Esophagus muscularis mucosa (tissue), 4 donors: ENCODE results near the gene CYTH3. TPM values are rescaled to one million over a fixed set of nuclear protein-coding genes. Genes with fewer than 3 reads are reported as not detected.
"Not testable (repeated sequence)": the region's sequence is repeated elsewhere in the genome, so short reads cannot be mapped to it uniquely, and the experiment has no call there.

Experiments
- DNase-seq: peaks from one replicate; pipeline ENCODE4 v3.0.0-alpha.2; 2017; ENCODE audit errors: extremely low spot score
- H3K27ac ChIP-seq, 4 donors: fragments of 200-600 bp; sonication (generic); replicated peaks in 1 of 4; 1 replicate in 3 of 4; 2 replicates in 1 of 4; pipeline ENCODE4 v1.5.1; 2016 to 2019; ENCODE audit warnings: mild to moderate bottlenecking in 1 of 4
- H3K27me3 ChIP-seq, 4 donors: fragments of 200-600 bp; sonication (generic); one replicate each; pipeline versions ENCODE4 v1.5.1 to v1.6.0; 2016 to 2019
- H3K36me3 ChIP-seq, 4 donors: fragments of 200-600 bp; sonication (generic); one replicate each; pipeline ENCODE4 v1.5.1; 2016 to 2019
- H3K4me1 ChIP-seq, 4 donors: fragments of 200-600 bp; sonication (generic); one replicate each; pipeline ENCODE4 v1.5.1; 2016 to 2019
- H3K4me3 ChIP-seq, 4 donors: fragments of 200-600 bp; sonication (generic); 1 replicate in 2 of 4; 2 replicates in 2 of 4; pipeline ENCODE4 v1.5.1; 2016 to 2019; ENCODE audit warnings: mild to moderate bottlenecking in 4 of 4, moderate library complexity in 1 of 4
- H3K9me3 ChIP-seq, 4 donors: fragments of 200-600 bp; sonication (generic); 1 replicate in 3 of 4; 2 replicates in 1 of 4; pipeline ENCODE4 v1.5.1; 2016 to 2019
- EP300 ChIP-seq: sonication (generic); formaldehyde crosslinking; IDR thresholded peaks from one replicate; pipeline ENCODE4 v1.6.1; 2017; ENCODE audit warnings: antibody characterized with exemption
- POLR2A ChIP-seq: fragments of 450-650 bp; IDR thresholded peaks from one replicate; pipeline ENCODE4 v1.6.1; 2017; ENCODE audit warnings: antibody characterized with exemption, moderate library complexity, mild to moderate bottlenecking, low read depth
- POLR2AphosphoS5 ChIP-seq, 2 donors: sonication (generic); formaldehyde crosslinking; IDR thresholded peaks; one replicate each; pipeline ENCODE4 v1.6.1; 2017; ENCODE audit warnings: antibody characterized with exemption in 2 of 2
- WGBS: methylation state at CpG from one replicate; pipeline ENCODE4 v1.1.5; 2018; 5-methylcytosine and 5-hydroxymethylcytosine counted together
- intact Hi-C: fragments of 100-400 bp; cut with DNase I; formaldehyde crosslinking; loops from one replicate; pipeline ENCODE4 v1.15.1; 2023
- total RNA-seq, 4 donors: library from RNA; depleted of rRNA; stranded (reverse); fragments of >200 nt; gene quantifications; one replicate each; pipeline versions ENCODE4 v1.1.0 to v1.2.1, GENCODE V29; 2016
- TF ChIP-seq, protein P1 (sequence below), 3 experiments: fragments of 200-600 bp in 2 of 3; fragments of 450-650 bp in 1 of 3; sonication (generic) in 2 of 3; IDR thresholded peaks; one replicate each; pipeline ENCODE4 v1.5.1; 2017 to 2019; ENCODE audit warnings: antibody characterized with exemption in 3 of 3, mild to moderate bottlenecking in 2 of 3, moderate library complexity in 1 of 3

CYTH3 gene
- total RNA-seq, 4 donors from 2014 or later, result 32.0 to 64.6 (median 50.2) TPM

DNA sequence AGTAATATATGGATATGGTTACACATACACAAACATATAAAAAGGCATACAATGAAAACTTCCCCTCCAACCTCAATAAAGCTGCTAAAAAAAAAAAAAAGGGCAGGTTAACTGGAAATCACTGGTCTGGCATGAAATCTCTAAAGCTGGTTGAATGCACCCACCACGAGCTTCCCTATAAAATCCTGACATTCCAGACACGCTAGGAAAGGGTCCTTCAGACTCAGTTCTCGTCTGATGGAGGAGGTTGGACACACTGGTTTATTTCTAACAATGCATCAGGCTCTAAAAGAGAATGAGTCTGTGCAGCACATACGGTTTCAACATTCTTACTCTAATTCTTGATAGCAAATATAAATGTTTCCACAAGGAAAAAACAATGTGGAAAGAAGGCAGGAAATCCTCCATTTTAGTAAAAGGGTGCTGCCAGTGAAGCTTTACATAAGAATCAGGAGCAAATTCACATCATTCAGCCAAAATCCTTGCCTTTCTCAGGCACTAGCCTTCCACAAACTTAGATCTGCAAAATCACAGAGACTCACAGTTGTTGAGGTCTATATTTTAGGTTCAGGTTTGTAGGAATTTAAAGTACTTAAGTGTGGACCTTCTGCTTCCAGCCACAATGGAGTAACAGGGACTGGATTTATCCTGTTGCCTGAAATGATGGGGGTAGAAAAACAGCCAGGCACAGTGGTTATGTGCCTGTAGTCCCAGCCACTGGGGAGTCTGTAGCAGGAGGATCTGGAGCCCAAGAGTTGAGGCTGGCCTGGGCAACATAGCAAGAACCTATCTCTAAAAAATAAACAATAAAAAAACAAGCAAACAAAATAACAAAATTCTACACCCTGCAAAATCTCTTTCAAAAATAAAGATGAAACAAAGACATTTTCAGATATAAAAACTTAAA lies 73.5 kb downstream of the CYTH3 start:
- no peak for TF ChIP-seq EP300
- TF ChIP-seq, protein P1, sequence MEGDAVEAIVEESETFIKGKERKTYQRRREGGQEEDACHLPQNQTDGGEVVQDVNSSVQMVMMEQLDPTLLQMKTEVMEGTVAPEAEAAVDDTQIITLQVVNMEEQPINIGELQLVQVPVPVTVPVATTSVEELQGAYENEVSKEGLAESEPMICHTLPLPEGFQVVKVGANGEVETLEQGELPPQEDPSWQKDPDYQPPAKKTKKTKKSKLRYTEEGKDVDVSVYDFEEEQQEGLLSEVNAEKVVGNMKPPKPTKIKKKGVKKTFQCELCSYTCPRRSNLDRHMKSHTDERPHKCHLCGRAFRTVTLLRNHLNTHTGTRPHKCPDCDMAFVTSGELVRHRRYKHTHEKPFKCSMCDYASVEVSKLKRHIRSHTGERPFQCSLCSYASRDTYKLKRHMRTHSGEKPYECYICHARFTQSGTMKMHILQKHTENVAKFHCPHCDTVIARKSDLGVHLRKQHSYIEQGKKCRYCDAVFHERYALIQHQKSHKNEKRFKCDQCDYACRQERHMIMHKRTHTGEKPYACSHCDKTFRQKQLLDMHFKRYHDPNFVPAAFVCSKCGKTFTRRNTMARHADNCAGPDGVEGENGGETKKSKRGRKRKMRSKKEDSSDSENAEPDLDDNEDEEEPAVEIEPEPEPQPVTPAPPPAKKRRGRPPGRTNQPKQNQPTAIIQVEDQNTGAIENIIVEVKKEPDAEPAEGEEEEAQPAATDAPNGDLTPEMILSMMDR (IDR thresholded peaks at IDR 0.05), result no peak
- TF ChIP-seq POLR2AphosphoS5 (IDR thresholded peaks at IDR 0.05), result no peak
- TF ChIP-seq POLR2A, result no peak
- H3K36me3 ChIP-seq, result no peaks in the 10 kb centered on the region
- peaks cover 0 to 26% (median 11%) of the 10 kb centered on the region in 4 donors for H3K4me1 ChIP-seq
- DNase-seq, result no peak
- 78% methylated on average over 4 of the region's 4 CpGs for WGBS
- no peak overlapping the region for H3K4me3 ChIP-seq
- no peaks in the 10 kb centered on the region for H3K9me3 ChIP-seq
- H3K27ac ChIP-seq, result no peak overlapping the region
- no peaks in the 10 kb centered on the region for H3K27me3 ChIP-seq
- intact Hi-C loops, result no loop called here

DNA sequence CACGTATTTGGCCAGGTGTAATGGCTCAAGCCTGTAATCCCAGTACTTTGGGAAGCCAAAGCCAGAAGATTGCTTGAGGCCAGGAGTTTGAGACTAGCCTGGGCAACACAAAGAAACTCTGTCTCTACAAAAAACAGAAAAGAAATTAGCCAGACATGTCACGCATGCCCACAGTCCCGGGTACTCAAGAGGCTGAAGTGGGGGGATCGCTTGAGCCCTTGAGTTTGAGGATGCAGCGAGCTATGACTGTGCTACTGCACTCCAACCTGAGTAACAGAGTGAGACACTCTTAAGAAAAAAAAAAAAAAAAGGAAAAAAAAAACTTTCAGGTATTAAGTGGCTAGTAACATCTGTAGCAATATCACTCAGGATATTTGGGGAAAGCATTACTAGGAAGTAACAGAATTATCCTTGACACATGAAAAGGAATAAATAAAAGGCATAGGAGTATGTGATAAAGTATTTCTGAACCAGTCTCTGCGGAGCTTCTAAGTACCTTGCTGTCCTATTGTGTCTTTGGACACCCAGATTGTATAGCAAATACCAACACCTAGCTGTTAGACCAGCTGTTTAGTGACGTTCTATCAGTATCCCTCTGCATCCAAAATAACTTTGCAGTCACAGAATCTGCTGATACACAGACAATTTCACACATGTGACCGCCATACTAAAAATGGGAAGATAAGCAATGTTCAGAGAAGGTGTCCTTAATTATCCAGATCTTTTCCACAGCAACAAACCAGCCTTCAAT lies 74.4 kb downstream of the CYTH3 start:
- Histone ChIP-seq H3K9me3 (no peaks in the 10 kb centered on the region), H3K27ac (no peak overlapping the region), H3K4me3 (no peak overlapping the region), H3K36me3 (no peaks in the 10 kb centered on the region), H3K27me3 (no peaks in the 10 kb centered on the region), H3K4me1 (peaks cover 0 to 26% (median 15%) of the 10 kb centered on the region in 4 donors)
- no peak for DNase-seq
- WGBS, result 93% methylated on average over 8 of the region's 8 CpGs
- intact Hi-C loops, result no loop called here
- TF ChIP-seq, protein P1 (IDR thresholded peaks at IDR 0.05), result no peak
- TF ChIP-seq POLR2A, result no peak
- TF ChIP-seq POLR2AphosphoS5 (IDR thresholded peaks at IDR 0.05), result no peak
- no peak for TF ChIP-seq EP300

DNA sequence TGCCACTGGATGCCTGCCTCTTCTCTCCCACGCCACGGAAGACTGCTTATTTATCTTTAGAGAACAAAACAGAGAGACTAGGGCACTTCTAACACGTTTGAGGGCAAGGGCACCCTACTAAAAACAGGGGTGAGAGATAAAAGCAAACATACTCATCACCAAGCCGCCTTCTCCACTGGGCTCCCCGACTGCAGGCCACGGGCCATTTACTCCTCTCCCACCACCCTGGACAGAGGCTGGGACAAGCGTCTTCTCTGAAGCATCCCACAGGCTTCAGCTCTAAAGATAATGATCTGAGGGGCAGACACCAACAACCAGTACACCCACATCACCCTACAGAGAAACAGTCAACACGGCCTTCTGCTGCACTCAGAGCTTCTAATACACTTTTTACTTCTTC lies 78.7 kb downstream of the CYTH3 start:
- DNase-seq, result no peak
- intact Hi-C loops, result no loop called here
- 84% methylated on average over 8 of the region's 8 CpGs for WGBS
- H3K27me3 ChIP-seq, result no peaks in the 10 kb centered on the region
- H3K4me3 ChIP-seq, result no peak overlapping the region
- H3K36me3 ChIP-seq, result peaks cover 0 to 14% (median 11%) of the 10 kb centered on the region in 4 donors
- no peaks in the 10 kb centered on the region for H3K9me3 ChIP-seq
- H3K4me1 ChIP-seq, result peaks cover 0 to 17% (median 7%) of the 10 kb centered on the region in 4 donors
- no peak overlapping the region for H3K27ac ChIP-seq
- TF ChIP-seq POLR2AphosphoS5 (IDR thresholded peaks at IDR 0.05), result no peak
- TF ChIP-seq EP300, result no peak
- TF ChIP-seq, protein P1 (IDR thresholded peaks at IDR 0.05), result no peak
- TF ChIP-seq POLR2A, result no peak

DNA sequence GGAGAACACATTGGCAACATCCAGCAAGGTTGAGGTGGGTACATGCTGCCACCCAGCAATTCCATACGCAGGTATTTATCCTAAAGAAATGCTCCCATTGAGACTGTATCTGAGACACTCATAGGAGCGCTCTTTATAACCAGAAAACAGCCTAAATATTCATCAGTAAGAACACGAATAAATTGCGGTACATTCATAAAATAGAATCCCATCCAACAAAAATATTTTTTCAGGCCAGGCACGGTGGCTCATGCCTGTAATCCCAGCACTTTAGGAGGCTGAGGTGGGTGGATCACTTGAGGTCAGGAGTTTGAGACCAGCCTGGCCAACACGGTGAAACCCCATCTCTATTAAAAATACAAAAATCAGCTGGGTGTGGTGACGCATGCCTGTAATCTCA lies 81.9 kb downstream of the CYTH3 start:
- H3K4me3 ChIP-seq, DNase-seq, H3K27me3 ChIP-seq, intact Hi-C loops, H3K9me3 ChIP-seq, H3K27ac ChIP-seq, H3K4me1 ChIP-seq: not testable (repeated sequence)
- peaks cover 0 to 42% (median 33%) of the 10 kb centered on the region in 4 donors for H3K36me3 ChIP-seq
- 91% methylated on average over 7 of the region's 7 CpGs for WGBS

DNA sequence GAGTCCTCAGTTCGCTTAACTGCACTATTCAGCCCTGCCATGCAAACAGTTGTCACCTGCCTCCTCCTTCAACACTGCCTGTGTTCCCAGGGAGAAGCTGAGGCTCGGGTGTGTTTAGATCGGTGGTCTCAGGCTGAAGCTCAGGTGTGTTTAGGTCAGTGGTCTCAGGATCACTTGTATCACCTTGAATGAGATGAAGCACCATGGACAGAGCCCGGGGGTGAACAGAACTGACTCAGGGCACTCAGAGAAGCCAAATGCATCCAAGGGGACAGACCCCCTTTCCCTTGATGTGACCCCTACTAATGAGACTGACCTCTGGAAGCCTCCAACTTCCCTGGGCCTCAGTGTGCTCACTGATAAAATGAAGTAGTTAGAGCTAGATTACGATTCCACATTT lies 84.0 kb downstream of the CYTH3 start:
- no peaks in the 10 kb centered on the region for H3K9me3 ChIP-seq
- peaks cover 0 to 1% (median 0%) of the 10 kb centered on the region in 4 donors for H3K4me1 ChIP-seq
- H3K4me3 ChIP-seq, result no peak overlapping the region
- peaks cover 0 to 44% (median 36%) of the 10 kb centered on the region in 4 donors for H3K36me3 ChIP-seq
- H3K27ac ChIP-seq, result no peak overlapping the region
- H3K27me3 ChIP-seq, result no peaks in the 10 kb centered on the region
- 99% methylated on average over 5 of the region's 5 CpGs for WGBS
- intact Hi-C loops, result no loop called here
- TF ChIP-seq, protein P1 (IDR thresholded peaks at IDR 0.05), result no peak
- TF ChIP-seq EP300 (no peak), POLR2A (no peak), POLR2AphosphoS5 (IDR thresholded peaks at IDR 0.05) (no peak)
- no peak for DNase-seq
